OCI-LY3 (cell line): ENCODE measurements around the gene DIP2C.

Source experiments
- EZH2phosphoT487 ChIP-seq: fragments of 200-600 bp; shearing (Covaris generic); IDR thresholded peaks from 2 replicates; pipeline ENCODE4 v1.6.1; 2018; ENCODE audit warnings: antibody characterized with exemption, mixed run types, low read depth
- TF ChIP-seq, protein P1 (sequence below): fragments of 200-600, 300-600 bp; sonication (generic); IDR thresholded peaks from 2 replicates; pipeline ENCODE4 v1.5.1; 2014; ENCODE audit warnings: antibody characterized with exemption, low read length, low read depth

DNA sequence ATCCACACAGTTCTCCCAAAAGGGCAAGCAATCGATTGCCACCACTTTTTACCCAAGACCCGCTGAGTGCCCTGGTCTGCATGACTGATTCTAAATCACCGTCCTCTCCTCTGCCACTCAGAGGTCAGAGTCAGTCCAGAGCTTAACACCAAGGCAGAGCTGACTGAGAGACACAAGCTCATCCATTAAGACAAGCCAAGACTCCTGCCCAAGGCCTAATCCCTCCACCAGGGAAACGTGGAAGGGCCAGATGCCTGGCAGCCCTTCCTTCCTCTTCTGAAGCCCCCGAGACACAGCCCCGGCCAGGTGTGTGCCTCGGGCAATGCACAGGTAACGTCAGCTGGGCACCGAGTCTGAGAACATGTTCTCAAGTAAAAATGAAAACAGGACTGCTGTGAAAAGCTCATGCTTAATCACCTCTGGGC lies 51.7 kb downstream of the DIP2C start:
- TF ChIP-seq, protein P1, sequence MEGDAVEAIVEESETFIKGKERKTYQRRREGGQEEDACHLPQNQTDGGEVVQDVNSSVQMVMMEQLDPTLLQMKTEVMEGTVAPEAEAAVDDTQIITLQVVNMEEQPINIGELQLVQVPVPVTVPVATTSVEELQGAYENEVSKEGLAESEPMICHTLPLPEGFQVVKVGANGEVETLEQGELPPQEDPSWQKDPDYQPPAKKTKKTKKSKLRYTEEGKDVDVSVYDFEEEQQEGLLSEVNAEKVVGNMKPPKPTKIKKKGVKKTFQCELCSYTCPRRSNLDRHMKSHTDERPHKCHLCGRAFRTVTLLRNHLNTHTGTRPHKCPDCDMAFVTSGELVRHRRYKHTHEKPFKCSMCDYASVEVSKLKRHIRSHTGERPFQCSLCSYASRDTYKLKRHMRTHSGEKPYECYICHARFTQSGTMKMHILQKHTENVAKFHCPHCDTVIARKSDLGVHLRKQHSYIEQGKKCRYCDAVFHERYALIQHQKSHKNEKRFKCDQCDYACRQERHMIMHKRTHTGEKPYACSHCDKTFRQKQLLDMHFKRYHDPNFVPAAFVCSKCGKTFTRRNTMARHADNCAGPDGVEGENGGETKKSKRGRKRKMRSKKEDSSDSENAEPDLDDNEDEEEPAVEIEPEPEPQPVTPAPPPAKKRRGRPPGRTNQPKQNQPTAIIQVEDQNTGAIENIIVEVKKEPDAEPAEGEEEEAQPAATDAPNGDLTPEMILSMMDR = no peak
- TF ChIP-seq EZH2phosphoT487 = no peak
